Vagina (tissue), 2 donors: ENCODE data around the gene SNRPA1. TPM values are rescaled to one million over a fixed set of nuclear protein-coding genes. Genes with fewer than 3 reads are reported as not detected.

Experiments used
- DNase-seq, 2 donors: peaks; one replicate each; pipeline ENCODE4 v3.0.0-alpha.2; 2017; ENCODE audit errors: extremely low spot score in 2 of 2
- H3K27ac ChIP-seq: fragments of 200-600 bp; sonication (generic); one replicate; pipeline ENCODE4 v1.5.1; 2019
- H3K27me3 ChIP-seq: fragments of 200-600 bp; sonication (generic); one replicate; pipeline ENCODE4 v1.5.1; 2019
- H3K36me3 ChIP-seq, 2 donors: fragments of 200-600 bp; sonication (generic); one replicate each; pipeline ENCODE4 v1.5.1; 2017 to 2019
- H3K4me1 ChIP-seq: fragments of 200-600 bp; sonication (generic); one replicate; pipeline ENCODE4 v1.5.1; 2019
- H3K4me3 ChIP-seq, 2 donors: fragments of 200-600 bp; sonication (generic); 1 replicate in 1 of 2; 2 replicates in 1 of 2; pipeline ENCODE4 v1.5.1; 2016 to 2019
- H3K9me3 ChIP-seq: fragments of 200-600 bp; sonication (generic); one replicate; pipeline ENCODE4 v1.5.1; 2019
- POLR2A ChIP-seq, 2 donors: fragments of 450-650 bp; IDR thresholded peaks; one replicate each; pipeline ENCODE4 v1.6.1; 2017; ENCODE audit warnings: antibody characterized with exemption in 2 of 2, mild to moderate bottlenecking in 2 of 2, moderate library complexity in 2 of 2
- POLR2AphosphoS5 ChIP-seq, 2 donors: sonication (generic); formaldehyde crosslinking; IDR thresholded peaks; one replicate each; pipeline ENCODE4 v1.9.0; 2017; ENCODE audit warnings: antibody characterized with exemption in 2 of 2, mild to moderate bottlenecking in 2 of 2, low read depth in 1 of 2; ENCODE audit not compliant: insufficient read depth in 1 of 2
- intact Hi-C: fragments of 100-400 bp; cut with DNase I; formaldehyde crosslinking; loops from one replicate; pipeline ENCODE4 v1.15.1; 2023
- total RNA-seq: library from RNA; depleted of rRNA; stranded (reverse); fragments of >200 nt; gene quantifications from one replicate; pipeline ENCODE4 v1.2.3, GENCODE V29; 2016
- TF ChIP-seq, protein P1 (sequence below), 3 experiments: fragments of 450-650 bp in 2 of 3; fragments of 200-600 bp in 1 of 3; sonication (generic) in 1 of 3; IDR thresholded peaks; one replicate each; pipeline ENCODE4 v1.5.1; 2017 to 2019; ENCODE audit warnings: antibody characterized with exemption in 3 of 3, mild to moderate bottlenecking in 2 of 3, moderate library complexity in 2 of 3

Gene SNRPA1
- total RNA-seq, 1 donor from 2014 or later, result 30.7 TPM

DNA sequence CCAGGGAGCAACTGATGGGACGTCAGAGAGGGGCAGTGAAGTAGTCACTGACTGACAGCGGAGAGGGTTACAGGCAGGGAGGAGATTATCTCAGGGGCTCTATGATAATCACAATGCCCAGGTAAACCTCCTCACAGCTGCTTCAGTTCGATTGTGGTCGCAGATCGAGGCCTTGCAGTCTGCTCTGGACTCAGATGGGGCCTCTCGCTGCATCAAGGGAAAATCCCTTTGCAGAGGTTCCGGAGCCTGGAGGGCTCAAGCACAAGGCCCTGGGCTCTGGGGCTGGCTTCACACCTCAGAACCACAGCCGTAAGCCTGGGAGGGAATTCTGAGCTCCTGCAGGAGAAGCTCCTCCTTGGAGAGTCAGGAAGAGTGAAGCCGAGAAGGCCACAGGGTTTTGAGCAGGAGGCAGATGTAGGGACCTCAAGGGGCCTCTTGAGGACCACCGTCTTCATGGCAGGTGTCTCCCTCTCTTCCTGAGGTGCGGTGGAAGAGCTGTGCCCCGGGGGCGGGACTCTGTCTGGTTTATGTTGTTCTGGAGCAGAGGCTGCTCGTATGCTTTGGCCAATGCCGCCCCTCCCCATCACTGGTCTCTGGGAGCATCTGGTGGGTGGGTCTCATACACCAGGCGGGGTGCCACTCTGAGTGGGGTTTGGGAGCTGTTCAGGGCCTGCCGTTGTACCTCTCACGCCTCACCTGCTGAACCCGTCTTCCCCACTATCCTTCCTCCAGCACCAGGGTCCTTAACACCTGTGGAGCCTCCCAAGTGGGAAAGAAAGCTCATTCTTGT lies 19.5 kb upstream of the SNRPA1 start:
- TF ChIP-seq POLR2A (IDR thresholded peaks at IDR 0.05) (no peak), POLR2AphosphoS5 (IDR thresholded peaks at IDR 0.05; ENCODE audit: insufficient read depth in 1 of 2, low read depth in 1 of 2) (no peak)
- TF ChIP-seq, protein P1, sequence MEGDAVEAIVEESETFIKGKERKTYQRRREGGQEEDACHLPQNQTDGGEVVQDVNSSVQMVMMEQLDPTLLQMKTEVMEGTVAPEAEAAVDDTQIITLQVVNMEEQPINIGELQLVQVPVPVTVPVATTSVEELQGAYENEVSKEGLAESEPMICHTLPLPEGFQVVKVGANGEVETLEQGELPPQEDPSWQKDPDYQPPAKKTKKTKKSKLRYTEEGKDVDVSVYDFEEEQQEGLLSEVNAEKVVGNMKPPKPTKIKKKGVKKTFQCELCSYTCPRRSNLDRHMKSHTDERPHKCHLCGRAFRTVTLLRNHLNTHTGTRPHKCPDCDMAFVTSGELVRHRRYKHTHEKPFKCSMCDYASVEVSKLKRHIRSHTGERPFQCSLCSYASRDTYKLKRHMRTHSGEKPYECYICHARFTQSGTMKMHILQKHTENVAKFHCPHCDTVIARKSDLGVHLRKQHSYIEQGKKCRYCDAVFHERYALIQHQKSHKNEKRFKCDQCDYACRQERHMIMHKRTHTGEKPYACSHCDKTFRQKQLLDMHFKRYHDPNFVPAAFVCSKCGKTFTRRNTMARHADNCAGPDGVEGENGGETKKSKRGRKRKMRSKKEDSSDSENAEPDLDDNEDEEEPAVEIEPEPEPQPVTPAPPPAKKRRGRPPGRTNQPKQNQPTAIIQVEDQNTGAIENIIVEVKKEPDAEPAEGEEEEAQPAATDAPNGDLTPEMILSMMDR (IDR thresholded peaks at IDR 0.05), result no peak
- Histone ChIP-seq H3K9me3 (no peaks in the 10 kb centered on the region), H3K4me3 (no peak overlapping the region), H3K27ac (no peak overlapping the region), H3K4me1 (no peaks in the 10 kb centered on the region), H3K36me3 (no peaks in the 10 kb centered on the region), H3K27me3 (no peaks in the 10 kb centered on the region)
- intact Hi-C loops, result no loop called here
- DNase-seq, result peak in 1 of 2 donors; percentile 89

- no peaks in the 10 kb centered on the region for H3K4me1 ChIP-seq
- no peaks in the 10 kb centered on the region for H3K9me3 ChIP-seq
- intact Hi-C loops, result no loop called here
- no peak overlapping the region for H3K4me3 ChIP-seq
- H3K27ac ChIP-seq, result no peak overlapping the region
- peak in 1 of 2 donors; percentile 87 for DNase-seq
- H3K36me3 ChIP-seq, result no peaks in the 10 kb centered on the region
- TF ChIP-seq, protein P1 (IDR thresholded peaks at IDR 0.05), result no peak
- TF ChIP-seq POLR2AphosphoS5 (IDR thresholded peaks at IDR 0.05; ENCODE audit: insufficient read depth in 1 of 2, low read depth in 1 of 2) (no peak), POLR2A (IDR thresholded peaks at IDR 0.05) (no peak)
- H3K27me3 ChIP-seq, result no peaks in the 10 kb centered on the region
Observed at GRCh38 chr15:101313041-101313761, 18.2 kb upstream of the SNRPA1 start.

GRCh38 chr15:101310508-101310907 lies 15.5 kb upstream of the SNRPA1 start:
- no peak for DNase-seq
- Histone ChIP-seq H3K27ac (no peak overlapping the region), H3K4me1 (no peaks in the 10 kb centered on the region), H3K9me3 (no peaks in the 10 kb centered on the region), H3K4me3 (no peak overlapping the region), H3K36me3 (no peaks in the 10 kb centered on the region), H3K27me3 (no peaks in the 10 kb centered on the region)
- TF ChIP-seq, protein P1 (IDR thresholded peaks at IDR 0.05), result no peak
- TF ChIP-seq POLR2AphosphoS5 (IDR thresholded peaks at IDR 0.05; ENCODE audit: insufficient read depth in 1 of 2, low read depth in 1 of 2), result no peak
- no peak for TF ChIP-seq POLR2A (IDR thresholded peaks at IDR 0.05)
- intact Hi-C loops, result no loop called here

DNA sequence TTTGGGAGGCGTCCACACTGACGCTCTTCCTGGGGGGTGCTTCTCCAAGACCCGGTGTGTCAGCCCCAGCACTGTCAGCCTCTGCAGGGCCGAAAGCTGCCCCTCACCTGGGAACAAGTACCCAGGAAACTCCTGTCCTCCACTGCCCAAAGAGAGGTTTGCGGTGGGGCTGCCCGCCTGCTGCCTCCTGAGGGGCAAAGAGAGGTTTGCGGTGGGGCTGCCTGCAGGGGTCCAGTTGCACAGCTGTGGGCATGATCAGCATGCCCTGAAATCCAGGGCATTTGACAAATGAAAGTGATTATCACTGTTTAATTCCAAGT lies 15.1 kb upstream of the SNRPA1 start:
- Histone ChIP-seq H3K27me3 (no peaks in the 10 kb centered on the region), H3K9me3 (no peaks in the 10 kb centered on the region), H3K4me1 (no peaks in the 10 kb centered on the region), H3K36me3 (no peaks in the 10 kb centered on the region), H3K4me3 (no peak overlapping the region), H3K27ac (no peak overlapping the region)
- intact Hi-C loops, result no loop called here
- DNase-seq, result peak in 1 of 2 donors; percentile 84
- TF ChIP-seq POLR2AphosphoS5 (IDR thresholded peaks at IDR 0.05; ENCODE audit: insufficient read depth in 1 of 2, low read depth in 1 of 2) (no peak), POLR2A (IDR thresholded peaks at IDR 0.05) (no peak)
- TF ChIP-seq, protein P1 (IDR thresholded peaks at IDR 0.05), result no peak
